ENCODE data around the gene LILRB2.

- TF ChIP-seq, protein P1, sequence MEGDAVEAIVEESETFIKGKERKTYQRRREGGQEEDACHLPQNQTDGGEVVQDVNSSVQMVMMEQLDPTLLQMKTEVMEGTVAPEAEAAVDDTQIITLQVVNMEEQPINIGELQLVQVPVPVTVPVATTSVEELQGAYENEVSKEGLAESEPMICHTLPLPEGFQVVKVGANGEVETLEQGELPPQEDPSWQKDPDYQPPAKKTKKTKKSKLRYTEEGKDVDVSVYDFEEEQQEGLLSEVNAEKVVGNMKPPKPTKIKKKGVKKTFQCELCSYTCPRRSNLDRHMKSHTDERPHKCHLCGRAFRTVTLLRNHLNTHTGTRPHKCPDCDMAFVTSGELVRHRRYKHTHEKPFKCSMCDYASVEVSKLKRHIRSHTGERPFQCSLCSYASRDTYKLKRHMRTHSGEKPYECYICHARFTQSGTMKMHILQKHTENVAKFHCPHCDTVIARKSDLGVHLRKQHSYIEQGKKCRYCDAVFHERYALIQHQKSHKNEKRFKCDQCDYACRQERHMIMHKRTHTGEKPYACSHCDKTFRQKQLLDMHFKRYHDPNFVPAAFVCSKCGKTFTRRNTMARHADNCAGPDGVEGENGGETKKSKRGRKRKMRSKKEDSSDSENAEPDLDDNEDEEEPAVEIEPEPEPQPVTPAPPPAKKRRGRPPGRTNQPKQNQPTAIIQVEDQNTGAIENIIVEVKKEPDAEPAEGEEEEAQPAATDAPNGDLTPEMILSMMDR (IDR thresholded peaks at IDR 0.05): no peak
- TF ChIP-seq, protein P2, sequence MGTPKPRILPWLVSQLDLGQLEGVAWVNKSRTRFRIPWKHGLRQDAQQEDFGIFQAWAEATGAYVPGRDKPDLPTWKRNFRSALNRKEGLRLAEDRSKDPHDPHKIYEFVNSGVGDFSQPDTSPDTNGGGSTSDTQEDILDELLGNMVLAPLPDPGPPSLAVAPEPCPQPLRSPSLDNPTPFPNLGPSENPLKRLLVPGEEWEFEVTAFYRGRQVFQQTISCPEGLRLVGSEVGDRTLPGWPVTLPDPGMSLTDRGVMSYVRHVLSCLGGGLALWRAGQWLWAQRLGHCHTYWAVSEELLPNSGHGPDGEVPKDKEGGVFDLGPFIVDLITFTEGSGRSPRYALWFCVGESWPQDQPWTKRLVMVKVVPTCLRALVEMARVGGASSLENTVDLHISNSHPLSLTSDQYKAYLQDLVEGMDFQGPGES (IDR thresholded peaks at IDR 0.05; ENCODE audit: low read depth, low read length): no peak
- TF ChIP-seq TCF12 (IDR thresholded peaks at IDR 0.05) (no peak), SMC3 (IDR thresholded peaks at IDR 0.05; ENCODE audit: low read depth, low read length) (no peak), RXRA (IDR thresholded peaks at IDR 0.05; ENCODE audit: borderline replicate concordance, low read depth) (no peak), YY1 (IDR thresholded peaks at IDR 0.05; ENCODE audit: low read depth) (no peak), POLR2AphosphoS5 (IDR thresholded peaks at IDR 0.05; ENCODE audit: low read depth, low read length) (no peak), TAF1 (IDR thresholded peaks at IDR 0.05; ENCODE audit: borderline replicate concordance, low read depth, low read length) (no peak)
- TF ChIP-seq, protein P3, sequence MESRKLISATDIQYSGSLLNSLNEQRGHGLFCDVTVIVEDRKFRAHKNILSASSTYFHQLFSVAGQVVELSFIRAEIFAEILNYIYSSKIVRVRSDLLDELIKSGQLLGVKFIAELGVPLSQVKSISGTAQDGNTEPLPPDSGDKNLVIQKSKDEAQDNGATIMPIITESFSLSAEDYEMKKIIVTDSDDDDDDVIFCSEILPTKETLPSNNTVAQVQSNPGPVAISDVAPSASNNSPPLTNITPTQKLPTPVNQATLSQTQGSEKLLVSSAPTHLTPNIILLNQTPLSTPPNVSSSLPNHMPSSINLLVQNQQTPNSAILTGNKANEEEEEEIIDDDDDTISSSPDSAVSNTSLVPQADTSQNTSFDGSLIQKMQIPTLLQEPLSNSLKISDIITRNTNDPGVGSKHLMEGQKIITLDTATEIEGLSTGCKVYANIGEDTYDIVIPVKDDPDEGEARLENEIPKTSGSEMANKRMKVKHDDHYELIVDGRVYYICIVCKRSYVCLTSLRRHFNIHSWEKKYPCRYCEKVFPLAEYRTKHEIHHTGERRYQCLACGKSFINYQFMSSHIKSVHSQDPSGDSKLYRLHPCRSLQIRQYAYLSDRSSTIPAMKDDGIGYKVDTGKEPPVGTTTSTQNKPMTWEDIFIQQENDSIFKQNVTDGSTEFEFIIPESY (IDR thresholded peaks at IDR 0.05; ENCODE audit: borderline replicate concordance, low read depth): no peak
Observed at GRCh38 chr19:54312011-54312410, 31.1 kb upstream of the LILRB2 start.
